Measurements from ENCODE around the gene PSKH1.

DNA sequence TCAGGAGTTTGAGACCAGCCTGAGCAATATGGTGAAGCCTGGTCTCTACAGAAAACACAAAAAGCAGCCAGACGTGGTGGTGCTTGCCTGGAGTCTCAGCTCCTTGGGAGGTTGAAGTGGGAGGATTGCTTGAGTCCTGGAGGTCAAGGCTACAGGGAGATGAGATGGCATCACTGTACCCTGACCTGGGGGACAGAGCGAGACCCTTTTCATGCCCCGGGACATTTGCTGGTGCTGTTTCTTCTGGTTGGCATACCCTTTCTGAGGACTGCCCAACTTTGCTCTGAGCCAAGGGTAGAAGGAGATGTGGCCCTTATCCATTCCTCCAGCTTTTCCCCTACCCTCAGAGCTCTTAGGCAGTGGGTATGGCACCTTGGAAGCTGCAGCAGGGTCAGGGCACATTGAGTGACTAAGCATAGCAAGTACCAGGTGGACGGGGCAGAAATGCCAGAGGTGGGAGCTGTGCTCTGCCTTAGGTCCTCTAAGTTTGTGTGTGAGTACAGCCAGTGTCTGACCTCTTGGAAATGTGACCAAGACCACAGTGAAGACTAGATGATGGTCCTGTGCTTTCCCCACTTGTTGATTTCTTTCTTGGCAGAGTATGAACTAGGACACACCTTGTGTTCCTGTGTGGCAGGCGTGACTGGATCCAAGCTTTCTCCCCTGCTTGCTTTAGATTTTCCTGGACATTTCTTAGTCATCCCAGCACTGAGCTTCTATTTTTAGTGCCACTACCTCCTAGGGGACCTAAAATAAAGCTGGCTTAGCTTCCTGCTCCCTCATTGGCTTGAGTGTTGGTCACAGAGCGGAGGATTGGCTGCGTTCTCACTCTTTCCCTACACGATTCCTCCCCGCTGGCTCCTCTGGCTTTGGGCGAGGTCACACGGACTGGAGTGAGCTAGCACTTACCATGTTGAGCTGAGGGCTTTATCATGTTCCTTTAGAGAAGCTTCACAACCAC, 30.2 kb upstream of the PSKH1 start:
- TF ChIP-seq CTCF (tag by site-specific recombination; IDR thresholded peaks at IDR 0.05) (no peak), BCL11A (tag by site-specific recombination; IDR thresholded peaks at IDR 0.05; ENCODE audit: low read depth) (no peak), ZNF664 (tag by site-specific recombination; IDR thresholded peaks at IDR 0.05) (no peak), HOXA7 (CRISPR knock-in tag; IDR thresholded peaks at IDR 0.05; ENCODE audit: borderline replicate concordance) (no peak), ZNF324 (tag by site-specific recombination; IDR thresholded peaks at IDR 0.05) (no peak), ZBTB8A (tag by site-specific recombination; IDR thresholded peaks at IDR 0.05) (no peak), ZNF18 (tag by site-specific recombination; IDR thresholded peaks at IDR 0.05) (no peak), ZNF335 (tag by site-specific recombination; conservative IDR thresholded peaks at IDR 0.05) (no peak), ZNF785 (tag by site-specific recombination; IDR thresholded peaks at IDR 0.05) (no peak), SP2 (tag by site-specific recombination; IDR thresholded peaks at IDR 0.05) (no peak), ZNF423 (tag by site-specific recombination; IDR thresholded peaks at IDR 0.05) (no peak)
- TF ChIP-seq, protein P1, sequence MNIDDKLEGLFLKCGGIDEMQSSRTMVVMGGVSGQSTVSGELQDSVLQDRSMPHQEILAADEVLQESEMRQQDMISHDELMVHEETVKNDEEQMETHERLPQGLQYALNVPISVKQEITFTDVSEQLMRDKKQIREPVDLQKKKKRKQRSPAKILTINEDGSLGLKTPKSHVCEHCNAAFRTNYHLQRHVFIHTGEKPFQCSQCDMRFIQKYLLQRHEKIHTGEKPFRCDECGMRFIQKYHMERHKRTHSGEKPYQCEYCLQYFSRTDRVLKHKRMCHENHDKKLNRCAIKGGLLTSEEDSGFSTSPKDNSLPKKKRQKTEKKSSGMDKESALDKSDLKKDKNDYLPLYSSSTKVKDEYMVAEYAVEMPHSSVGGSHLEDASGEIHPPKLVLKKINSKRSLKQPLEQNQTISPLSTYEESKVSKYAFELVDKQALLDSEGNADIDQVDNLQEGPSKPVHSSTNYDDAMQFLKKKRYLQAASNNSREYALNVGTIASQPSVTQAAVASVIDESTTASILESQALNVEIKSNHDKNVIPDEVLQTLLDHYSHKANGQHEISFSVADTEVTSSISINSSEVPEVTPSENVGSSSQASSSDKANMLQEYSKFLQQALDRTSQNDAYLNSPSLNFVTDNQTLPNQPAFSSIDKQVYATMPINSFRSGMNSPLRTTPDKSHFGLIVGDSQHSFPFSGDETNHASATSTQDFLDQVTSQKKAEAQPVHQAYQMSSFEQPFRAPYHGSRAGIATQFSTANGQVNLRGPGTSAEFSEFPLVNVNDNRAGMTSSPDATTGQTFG (tag by site-specific recombination; IDR thresholded peaks at IDR 0.05; ENCODE audit: borderline replicate concordance) = no peak
